Germinal center (tissue), 1 donor: ENCODE results near the gene SLC5A5.

ENCODE experiments used
- DNase-seq: peaks from one replicate; pipeline ENCODE4 v3.0.0; 2012; ENCODE audit warnings: mixed read lengths, low spot score

The SLC5A5 gene

GRCh38 chr19:17847538-17848366 is 24.0 kb upstream of the SLC5A5 start, which contains the start of gene JAK3:
TSS of gene JAK3 (minus strand) at chr19:17847982. CDS start at chr19:17844417, 3,565 bp downstream.
- peak; percentile 85 for DNase-seq

- no peak for DNase-seq
Observed at GRCh38 chr19:17848595-17849292, 23.0 kb upstream of the SLC5A5 start.

DNA sequence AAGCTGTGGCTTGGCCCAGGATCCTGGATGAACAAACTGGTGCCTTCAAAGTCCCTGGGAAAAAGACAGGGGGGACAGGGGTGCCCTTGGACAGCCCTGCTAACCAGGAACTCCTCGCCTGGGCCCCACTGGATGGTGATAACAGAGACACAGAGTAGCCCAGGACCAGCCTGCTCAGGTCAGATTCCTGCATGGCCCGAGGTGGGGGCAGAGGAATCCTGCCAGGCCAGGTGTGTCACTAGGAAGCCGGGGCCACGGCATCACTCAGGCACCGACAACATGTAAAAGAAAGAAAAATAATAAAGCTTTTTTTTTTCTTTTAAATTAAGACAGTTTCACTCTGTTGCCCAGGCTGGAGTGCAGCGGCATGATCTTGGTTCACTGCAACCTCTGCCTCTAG is 17.7 kb upstream of the SLC5A5 start:
- no peak for DNase-seq

DNA sequence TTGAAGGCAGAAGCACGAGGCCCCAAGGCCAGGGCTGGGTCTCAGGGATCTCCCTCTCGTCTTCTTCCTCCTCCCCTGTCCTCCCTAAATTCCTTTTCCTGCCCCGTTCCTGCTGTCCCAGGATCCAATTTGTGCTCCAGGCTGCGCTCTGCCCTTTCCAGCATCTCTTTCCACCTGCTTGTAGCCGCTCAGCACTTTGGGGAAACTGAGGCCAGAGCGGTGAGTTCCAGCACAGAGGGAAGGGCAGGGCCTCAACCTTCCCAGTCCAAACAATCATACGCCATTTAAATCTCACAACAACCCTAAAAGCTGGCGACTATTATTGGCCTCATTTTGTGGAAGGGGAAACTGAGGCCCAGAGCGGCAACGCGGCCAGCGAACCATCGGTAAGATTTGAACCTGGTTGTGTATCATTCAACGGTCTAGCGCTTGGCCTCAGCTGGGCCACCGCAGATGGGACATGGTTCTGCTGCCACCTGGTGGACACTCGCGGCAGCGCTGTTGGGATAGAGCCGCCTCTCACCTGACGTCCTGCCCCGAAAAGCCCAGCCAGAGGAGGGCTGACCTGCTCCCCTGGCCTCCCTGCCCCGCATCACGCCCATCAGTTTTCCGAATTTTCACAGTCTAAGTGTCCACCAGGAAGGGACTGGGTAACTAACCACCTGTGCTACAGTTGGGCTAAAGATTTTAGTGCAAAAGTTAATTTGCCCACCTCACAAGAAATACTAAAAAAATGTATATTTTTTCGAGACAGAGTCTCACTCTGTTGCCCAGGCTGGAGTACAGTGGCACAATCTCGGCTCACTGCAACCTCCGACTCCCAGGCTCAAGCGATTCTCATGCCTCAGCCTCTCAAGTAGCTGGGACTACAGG is 16.2 kb upstream of the SLC5A5 start:
- DNase-seq = peak; percentile 87

DNA sequence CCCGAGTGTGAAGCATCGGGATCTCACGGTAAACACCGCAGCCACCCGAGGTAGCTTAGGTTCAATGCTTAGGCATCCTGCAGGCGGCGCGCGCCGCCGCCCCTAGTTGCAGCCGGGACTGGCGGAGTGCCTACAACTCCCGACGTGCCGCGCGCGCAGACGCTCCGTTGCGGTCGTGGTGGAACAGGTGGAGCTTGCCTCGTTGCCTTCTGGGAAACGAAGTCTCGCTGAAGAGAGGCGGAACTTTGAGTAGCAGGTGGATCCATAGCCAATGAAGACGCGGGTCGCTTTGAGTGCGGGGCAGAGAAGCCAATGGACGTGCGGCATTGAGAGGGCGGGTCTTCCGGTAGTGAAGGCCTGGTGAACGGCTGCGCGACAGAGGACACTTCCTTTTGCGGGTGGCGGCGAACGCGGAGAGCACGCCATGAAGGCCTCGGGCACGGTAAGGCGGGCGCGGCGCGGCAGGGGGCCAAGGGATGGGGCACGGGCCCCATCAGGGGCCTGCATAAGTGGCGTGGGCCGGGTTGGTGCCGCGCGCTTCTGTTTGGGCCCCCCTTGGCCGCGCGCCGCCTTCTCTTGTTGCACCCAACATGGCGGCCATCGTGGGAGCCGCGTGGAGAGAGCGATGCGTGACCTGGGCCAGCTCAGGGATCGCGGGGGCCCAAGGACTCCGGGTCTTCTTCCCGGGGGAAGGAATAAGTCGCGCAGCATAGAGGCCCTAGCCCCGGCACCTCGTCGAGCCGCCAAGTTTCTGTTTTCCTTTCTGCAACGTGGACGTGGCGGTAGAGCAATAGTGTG is 12.0 kb upstream of the SLC5A5 start, which contains the start of gene RPL18A:
TSS of gene RPL18A (plus strand) at position 378 of the 798 bp plus-strand sequence. CDS start at position 425, 47 bp downstream.
- peak; percentile 98 for DNase-seq

- DNase-seq = no peak
Observed at GRCh38 chr19:17860331-17860992, 11.3 kb upstream of the SLC5A5 start.

GRCh38 chr19:17860993-17861360 is 10.8 kb upstream of the SLC5A5 start:
- no peak for DNase-seq

- DNase-seq = no peak
Observed at GRCh38 chr19:17861542-17862402, 10.0 kb upstream of the SLC5A5 start.

GRCh38 chr19:17862711-17863519 is 8.8 kb upstream of the SLC5A5 start:
- no peak for DNase-seq

DNA sequence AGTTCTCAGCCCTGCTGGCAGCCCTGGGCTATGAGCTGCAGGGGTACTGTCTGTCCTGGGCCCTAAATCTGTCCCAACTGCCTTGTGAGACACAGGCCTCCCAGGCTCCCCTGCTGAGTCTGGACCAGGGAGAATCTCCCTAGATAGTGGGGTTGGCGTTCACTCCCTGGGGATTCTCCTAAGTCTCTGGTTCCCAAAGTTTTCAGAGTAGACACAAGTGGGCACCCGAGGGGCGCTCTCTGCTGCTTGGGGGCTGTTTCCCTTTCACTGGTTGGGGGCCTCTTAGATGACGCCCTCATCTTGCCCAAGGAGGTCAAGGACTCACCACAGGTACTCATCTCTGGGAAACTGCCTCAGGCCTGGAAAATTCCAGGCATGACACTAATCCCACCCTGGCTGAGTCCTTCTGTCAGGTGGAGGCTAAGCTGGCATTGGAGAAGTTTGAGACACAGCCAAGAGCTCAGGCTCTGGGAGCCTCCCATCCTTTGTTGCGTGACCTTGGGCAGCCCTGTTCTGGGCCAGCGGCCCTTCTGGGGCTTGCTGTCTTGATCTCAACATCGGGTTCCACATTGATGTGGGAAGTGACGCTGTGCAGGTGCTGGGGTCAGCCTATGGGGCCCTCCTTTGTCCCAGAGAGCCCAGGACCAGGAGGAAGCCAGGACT is 8.1 kb upstream of the SLC5A5 start:
- no peak for DNase-seq

DNA sequence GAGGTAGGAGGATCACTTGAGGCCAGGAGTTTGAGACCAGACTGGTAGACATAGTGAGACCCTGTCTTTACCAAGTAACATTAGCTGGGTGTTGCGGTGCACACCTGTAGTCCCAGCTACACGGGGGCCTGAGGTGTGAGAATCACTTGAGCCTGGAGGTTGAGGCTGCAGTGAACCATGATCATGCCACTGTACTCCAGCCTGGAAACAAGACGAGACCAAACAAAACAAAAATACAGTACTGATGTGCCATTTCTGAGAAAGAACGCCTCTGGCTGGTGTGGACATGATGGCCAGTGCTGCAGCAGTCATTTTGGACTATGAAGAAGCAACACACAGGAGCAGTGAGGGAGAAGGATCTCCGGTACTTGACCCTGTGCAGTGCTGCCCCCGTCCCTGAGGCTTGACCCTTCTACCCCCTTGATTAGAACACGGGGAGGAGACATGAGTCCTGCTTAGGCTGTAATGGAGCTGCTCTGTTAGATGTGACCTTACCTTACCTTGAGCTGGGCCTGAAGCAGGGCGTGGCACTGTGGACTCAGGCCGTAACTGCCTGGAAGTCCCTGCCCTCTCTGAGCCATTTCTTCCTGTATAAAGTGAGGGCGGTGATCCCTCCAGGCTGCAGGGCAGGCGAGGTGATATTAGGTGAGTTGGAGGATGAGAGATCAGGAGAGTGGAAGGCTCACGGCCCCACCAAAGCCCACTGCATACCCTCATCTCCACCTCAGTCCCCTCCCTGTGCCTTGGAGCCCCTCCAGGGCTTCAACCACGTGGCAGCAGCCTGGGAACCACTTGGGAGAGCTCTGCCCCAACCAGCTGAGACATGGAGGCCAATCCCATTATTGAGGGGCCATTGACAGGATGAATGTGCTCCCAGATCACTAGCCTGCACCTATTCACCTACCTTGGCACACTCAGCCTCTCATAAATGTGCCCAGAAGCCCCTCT is 6.1 kb upstream of the SLC5A5 start:
- DNase-seq = no peak

GRCh38 chr19:17866312-17866963 is 5.3 kb upstream of the SLC5A5 start:
- DNase-seq = no peak

DNA sequence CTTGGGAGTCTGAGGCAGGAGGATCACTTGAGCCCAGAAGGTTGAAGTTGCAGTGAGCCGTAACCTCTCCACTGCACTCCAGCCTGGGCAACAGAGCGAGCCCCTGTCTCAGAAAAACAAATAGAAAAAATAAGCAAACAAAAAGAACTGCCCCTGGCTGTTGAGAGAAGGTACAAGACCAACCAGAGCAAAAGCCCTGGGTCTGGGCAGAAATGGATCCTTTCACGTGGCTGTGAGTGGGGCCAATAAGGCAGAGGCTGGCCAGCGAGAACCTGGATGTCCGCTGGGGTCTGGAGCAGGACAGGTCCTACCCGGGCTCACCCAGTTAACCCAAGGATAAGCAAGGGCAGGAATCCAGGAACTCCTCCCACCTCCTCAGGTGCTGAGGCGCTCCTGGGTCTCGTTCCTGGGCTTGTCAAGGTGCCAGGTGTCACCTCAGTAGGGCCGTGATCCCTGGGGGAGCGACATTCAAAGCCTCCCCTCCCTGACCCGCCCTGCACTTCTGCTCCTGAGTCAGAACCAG is 4.7 kb upstream of the SLC5A5 start:
- no peak for DNase-seq

DNA sequence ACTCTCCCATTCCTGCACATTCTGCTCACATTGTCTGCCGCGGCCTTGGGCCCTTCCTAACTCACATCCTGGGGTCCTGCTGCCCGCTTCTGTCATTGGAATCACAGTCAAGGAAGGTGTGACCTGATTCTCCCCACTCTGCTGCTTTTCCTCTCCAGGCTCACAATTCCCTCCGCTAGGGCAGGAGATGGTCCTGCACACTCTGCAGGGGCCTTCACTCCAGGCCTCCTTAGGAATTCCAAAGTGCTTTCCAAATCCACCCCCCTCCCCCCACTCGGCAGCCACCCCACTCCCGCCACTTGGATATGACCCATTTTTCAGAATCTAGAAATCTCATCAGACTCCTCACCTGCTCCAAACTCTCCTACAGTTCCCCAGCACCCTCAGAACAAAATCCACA is 3.1 kb upstream of the SLC5A5 start:
- DNase-seq = no peak

- DNase-seq = no peak
Observed at GRCh38 chr19:17869114-17869608, 2.6 kb upstream of the SLC5A5 start.
